CD4-positive, alpha-beta T cell (primary cell): Measurements from ENCODE around the gene SLC38A4. TPM values are rescaled to one million over a fixed set of nuclear protein-coding genes. Genes with fewer than 3 reads are reported as not detected.

ENCODE experiments used
- ATAC-seq: fragments of 200-7000 bp; cut with Tn5 transposase; one replicate; pipeline ENCODE4 v1.10.0; 2022; ENCODE audit warnings: mild to moderate bottlenecking; ENCODE audit not compliant: poor library complexity
- CTCF ChIA-PET: fragments of 350-600 bp; sonication (Branson Sonifier 250); formaldehyde crosslinking; loops from one replicate; lab custom pipeline; 2021; ENCODE audit warnings: antibody characterized with exemption, inconsistent platforms; lab: Charles Lee
- POLR2A ChIA-PET: fragments of 350-600 bp; sonication (Branson Sonifier 250); formaldehyde crosslinking; loops from one replicate; lab custom pipeline; 2021; ENCODE audit warnings: antibody characterized with exemption, inconsistent platforms; lab: Charles Lee
- DNase-seq, 14 experiments: peaks; one replicate each; pipeline ENCODE4 v3.0.0-alpha.2; 2013 to 2020; ENCODE audit warnings: mixed read lengths in 2 of 14
- H3K27ac ChIP-seq, 2 donors: one replicate each; pipeline versions ENCODE4 v1.5.1 to v1.7.0; 2013; ENCODE audit warnings: low read length in 2 of 2, low read depth in 1 of 2, mild to moderate bottlenecking in 1 of 2
- H3K27me3 ChIP-seq, 2 experiments: 1 replicate in 1 of 2; 2 replicates in 1 of 2; pipeline versions ENCODE4 v1.6.1 to v1.7.0; 2013; ENCODE audit warnings: low read length in 2 of 2, control low read depth in 1 of 2, mild to moderate bottlenecking in 1 of 2, moderate library complexity in 1 of 2; ENCODE audit not compliant: insufficient read depth in 2 of 2, control insufficient read depth in 1 of 2
- H3K36me3 ChIP-seq: one replicate; pipeline ENCODE4 v1.6.1; 2013; ENCODE audit warnings: low read length, control low read depth; ENCODE audit not compliant: insufficient read depth
- H3K4me1 ChIP-seq: one replicate; pipeline ENCODE4 v1.6.1; 2013; ENCODE audit warnings: low read length, control low read depth; ENCODE audit not compliant: insufficient read depth
- H3K4me3 ChIP-seq: one replicate; pipeline ENCODE4 v1.5.1; 2013; ENCODE audit warnings: mild to moderate bottlenecking, low read length, moderate library complexity
- H3K9me3 ChIP-seq, 2 experiments: 1 replicate in 1 of 2; 2 replicates in 1 of 2; pipeline versions ENCODE4 v1.6.1 to v1.7.0; 2013; ENCODE audit warnings: low read length in 2 of 2, mild to moderate bottlenecking in 2 of 2, control low read depth in 1 of 2, moderate library complexity in 1 of 2; ENCODE audit not compliant: control insufficient read depth in 1 of 2, insufficient read depth in 1 of 2
- H3K27ac Mint-ChIP-seq: one replicate; pipeline ENCODE4 v1.8.0; 2020; ENCODE audit warnings: mixed read lengths
- H3K27me3 Mint-ChIP-seq: one replicate; pipeline ENCODE4 v1.8.0; 2021; ENCODE audit warnings: mixed read lengths
- H3K36me3 Mint-ChIP-seq: one replicate; pipeline ENCODE4 v1.8.0; 2021; ENCODE audit warnings: low read depth, mixed read lengths
- H3K4me1 Mint-ChIP-seq: one replicate; pipeline ENCODE4 v1.8.0; 2021; ENCODE audit warnings: low read depth, mixed read lengths
- H3K4me3 Mint-ChIP-seq: one replicate; pipeline ENCODE4 v1.8.0; 2020; ENCODE audit warnings: mild to moderate bottlenecking, mixed read lengths
- H3K9me3 Mint-ChIP-seq: one replicate; pipeline ENCODE4 v1.8.0; 2020; ENCODE audit warnings: mixed read lengths
- intact Hi-C, 2 experiments: fragments of 100-400 bp; cut with DNase I in 1 of 2; cut with micrococcal nuclease in 1 of 2; formaldehyde crosslinking; loops; one replicate each; pipeline versions ENCODE4 v1.15.1 to v1.9.0; 2023 to 2025; cut with DNase I, micrococcal nuclease
- total RNA-seq, 174 experiments: library from RNA in 2 of 174; stranded (reverse) in 2 of 174; gene quantifications; one replicate each; pipeline ENCODE4 v1.2.3 and lab custom pipeline; 2021 to 2026
- TF ChIP-seq, protein P1 (sequence below): fragments of 200-600 bp; IDR thresholded peaks from one replicate; pipeline ENCODE4 v1.8.0; 2022; ENCODE audit warnings: antibody characterized with exemption, mild to moderate bottlenecking

Gene SLC38A4
- total RNA-seq, 2 experiments from 2014 or later: not detected

DNA sequence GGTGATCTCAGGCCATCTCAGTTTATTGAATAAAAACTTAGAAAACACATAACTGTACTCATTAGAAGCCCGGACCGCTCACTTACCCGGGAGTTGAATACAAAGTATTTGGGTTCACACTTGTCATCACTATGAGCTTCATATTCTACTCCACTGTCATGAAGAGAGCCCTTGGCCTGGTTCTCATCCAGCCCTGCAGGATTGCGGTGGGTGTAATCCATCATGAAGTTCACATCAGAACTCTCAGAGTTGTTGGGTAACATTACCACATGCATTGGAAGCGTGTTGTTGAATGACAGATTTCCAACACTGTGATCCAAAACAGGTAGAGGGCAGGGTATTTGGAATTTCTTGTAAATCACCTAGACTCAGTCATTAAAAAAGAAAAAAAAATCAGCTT is 47.4 kb downstream of the SLC38A4 start:
- H3K27ac Mint-ChIP-seq: no peak overlapping the region

DNA sequence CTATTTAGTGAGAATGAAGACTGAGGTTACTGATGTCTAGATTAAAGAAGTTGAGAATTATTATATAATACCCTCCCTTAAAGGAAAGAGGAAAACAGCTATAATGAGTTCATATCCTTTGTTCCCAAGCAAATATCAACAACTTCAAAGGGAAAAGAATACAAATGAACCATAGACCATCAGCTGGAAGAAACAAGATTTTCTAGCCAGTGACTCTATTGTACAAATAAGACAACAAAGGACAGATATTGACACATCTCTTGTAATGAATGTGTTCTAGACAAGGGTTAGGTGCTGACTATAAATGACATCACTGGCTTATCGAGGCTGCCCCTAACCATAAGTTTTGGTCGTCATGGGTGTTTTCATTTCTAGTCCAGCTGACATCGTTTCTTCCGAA is 48.2 kb downstream of the SLC38A4 start:
- H3K27ac Mint-ChIP-seq: no peak overlapping the region
- CTCF ChIA-PET: no interaction called here
- H3K4me1 ChIP-seq: no peaks in the 10 kb centered on the region
- H3K9me3 ChIP-seq: no peaks in the 10 kb centered on the region
- POLR2A ChIA-PET: no interaction called here
- no peak overlapping the region for H3K4me3 Mint-ChIP-seq
- no peaks in the 10 kb centered on the region for H3K4me1 Mint-ChIP-seq
- H3K36me3 ChIP-seq: no peaks in the 10 kb centered on the region
- H3K27me3 ChIP-seq: no peaks in the 10 kb centered on the region
- no peaks in the 10 kb centered on the region for H3K9me3 Mint-ChIP-seq
- no peak for ATAC-seq
- no peak for DNase-seq
- H3K4me3 ChIP-seq: no peak overlapping the region
- intact Hi-C loops: no loop called here
- H3K36me3 Mint-ChIP-seq: no peaks in the 10 kb centered on the region
- no peaks in the 10 kb centered on the region for H3K27me3 Mint-ChIP-seq
- TF ChIP-seq, protein P1, sequence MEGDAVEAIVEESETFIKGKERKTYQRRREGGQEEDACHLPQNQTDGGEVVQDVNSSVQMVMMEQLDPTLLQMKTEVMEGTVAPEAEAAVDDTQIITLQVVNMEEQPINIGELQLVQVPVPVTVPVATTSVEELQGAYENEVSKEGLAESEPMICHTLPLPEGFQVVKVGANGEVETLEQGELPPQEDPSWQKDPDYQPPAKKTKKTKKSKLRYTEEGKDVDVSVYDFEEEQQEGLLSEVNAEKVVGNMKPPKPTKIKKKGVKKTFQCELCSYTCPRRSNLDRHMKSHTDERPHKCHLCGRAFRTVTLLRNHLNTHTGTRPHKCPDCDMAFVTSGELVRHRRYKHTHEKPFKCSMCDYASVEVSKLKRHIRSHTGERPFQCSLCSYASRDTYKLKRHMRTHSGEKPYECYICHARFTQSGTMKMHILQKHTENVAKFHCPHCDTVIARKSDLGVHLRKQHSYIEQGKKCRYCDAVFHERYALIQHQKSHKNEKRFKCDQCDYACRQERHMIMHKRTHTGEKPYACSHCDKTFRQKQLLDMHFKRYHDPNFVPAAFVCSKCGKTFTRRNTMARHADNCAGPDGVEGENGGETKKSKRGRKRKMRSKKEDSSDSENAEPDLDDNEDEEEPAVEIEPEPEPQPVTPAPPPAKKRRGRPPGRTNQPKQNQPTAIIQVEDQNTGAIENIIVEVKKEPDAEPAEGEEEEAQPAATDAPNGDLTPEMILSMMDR: no peak
- H3K27ac ChIP-seq: no peak overlapping the region

More for the DNA sequence above, 47.4 kb downstream of the SLC38A4 start:
- no peaks in the 10 kb centered on the region for H3K4me1 Mint-ChIP-seq
- Histone ChIP-seq H3K27ac (no peak overlapping the region), H3K36me3 (no peaks in the 10 kb centered on the region), H3K4me3 (no peak overlapping the region), H3K27me3 (no peaks in the 10 kb centered on the region), H3K9me3 (no peaks in the 10 kb centered on the region), H3K4me1 (no peaks in the 10 kb centered on the region)
- CTCF ChIA-PET: no interaction called here
- H3K4me3 Mint-ChIP-seq: no peak overlapping the region
- ATAC-seq: no peak
- TF ChIP-seq, protein P1: no peak
- POLR2A ChIA-PET: no interaction called here
- no peak for DNase-seq
- H3K36me3 Mint-ChIP-seq: no peaks in the 10 kb centered on the region
- H3K27me3 Mint-ChIP-seq: peaks cover 3% of the 10 kb centered on the region
- H3K9me3 Mint-ChIP-seq: no peaks in the 10 kb centered on the region
- intact Hi-C loops: no loop called here

DNA sequence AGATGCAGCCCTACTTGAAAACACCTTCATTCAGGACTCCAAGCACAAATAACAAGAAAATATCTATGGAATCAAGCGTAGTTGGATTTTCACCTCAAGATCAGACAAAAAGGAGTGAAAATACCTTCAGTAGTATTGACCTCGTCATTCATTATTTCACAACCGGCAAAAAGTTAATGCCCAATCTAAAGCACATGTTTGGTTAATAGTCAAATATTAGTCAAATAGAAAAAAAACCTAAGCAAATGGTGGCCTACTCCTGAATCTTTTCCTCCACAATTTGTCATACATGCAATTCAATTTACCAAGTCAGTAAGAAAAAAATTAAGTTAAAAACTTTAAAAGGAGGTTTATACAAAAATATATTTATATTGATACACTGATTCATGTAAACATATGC is 50.0 kb downstream of the SLC38A4 start:
- ATAC-seq: no peak
- Mint-ChIP-seq H3K9me3 (no peaks in the 10 kb centered on the region), H3K27ac (no peak overlapping the region), H3K27me3 (no peaks in the 10 kb centered on the region), H3K36me3 (no peaks in the 10 kb centered on the region), H3K4me3 (no peak overlapping the region), H3K4me1 (no peaks in the 10 kb centered on the region)
- no peak for DNase-seq
- intact Hi-C loops: no loop called here
- Histone ChIP-seq H3K9me3 (no peaks in the 10 kb centered on the region), H3K27me3 (no peaks in the 10 kb centered on the region), H3K4me1 (no peaks in the 10 kb centered on the region), H3K4me3 (no peak overlapping the region), H3K36me3 (no peaks in the 10 kb centered on the region), H3K27ac (no peak overlapping the region)
- CTCF ChIA-PET: no interaction called here
- TF ChIP-seq, protein P1: no peak
- POLR2A ChIA-PET: no interaction called here
